SU-DHL-6 (cell line): ENCODE measurements around the gene CABLES2.

ENCODE experiments used
- CTCF ChIP-seq: fragments of 200-600 bp; sonication (generic); IDR thresholded peaks from one replicate; pipeline ENCODE4 v1.5.1; 2017; ENCODE audit warnings: antibody characterized with exemption, mild to moderate bottlenecking, low read length, moderate library complexity; ENCODE audit not compliant: insufficient read depth, poor library complexity, severe bottlenecking
- EZH2phosphoT487 ChIP-seq: fragments of 200-600 bp; sonication (generic), shearing (Covaris generic); conservative IDR thresholded peaks from 2 replicates; pipeline ENCODE4 v1.6.1; 2018; ENCODE audit warnings: mild to moderate bottlenecking, antibody characterized with exemption, low read length, moderate library complexity, mixed read lengths

DNA sequence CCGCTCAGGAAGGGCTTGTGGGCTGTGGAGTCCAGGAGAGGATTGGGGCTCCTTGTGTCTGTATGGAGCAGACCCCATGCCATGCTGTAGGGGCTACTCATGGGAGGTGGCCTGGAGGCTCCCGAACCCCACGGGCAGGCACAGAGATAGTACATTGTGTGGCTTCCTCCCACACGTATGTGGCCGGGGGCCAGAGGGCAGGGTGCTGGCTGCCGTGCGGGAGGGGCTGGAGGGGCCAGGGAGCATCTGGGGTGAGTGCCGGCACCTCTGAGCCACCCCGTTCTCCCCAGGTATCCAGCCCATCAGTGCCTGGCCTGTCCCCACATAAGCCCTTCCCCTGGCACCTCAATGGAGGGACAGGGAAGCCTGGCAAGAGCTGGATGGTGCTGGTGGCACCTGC is 12.7 kb upstream of the CABLES2 start:
- TF ChIP-seq CTCF (no peak), EZH2phosphoT487 (no peak)
